Small intestine (tissue), 16 donors: ENCODE data around the gene GTSE1. TPM values are rescaled to one million over a fixed set of nuclear protein-coding genes. Genes with fewer than 3 reads are reported as not detected.

ENCODE experiments used
- DNase-seq, 2 donors: peaks; one replicate each; pipeline versions ENCODE4 v3.0.0 to v3.0.0-alpha.2; 2013
- FAIRE-seq: peaks from 2 replicates; lab custom pipeline; 2012; peaks lifted over from hg19 to GRCh38; lab: Jason Lieb, UNC
- H3K27ac ChIP-seq, 3 donors: one replicate each; pipeline ENCODE4 v1.5.1; 2013; ENCODE audit warnings: low read length in 2 of 3, mild to moderate bottlenecking in 2 of 3, control low read depth in 1 of 3, inconsistent platforms in 1 of 3, low read depth in 1 of 3, moderate library complexity in 1 of 3
- H3K27me3 ChIP-seq, 3 donors: one replicate each; pipeline ENCODE4 v1.6.1; 2013; ENCODE audit warnings: low read length in 3 of 3, inconsistent platforms in 1 of 3; ENCODE audit not compliant: control insufficient read depth in 3 of 3, insufficient read depth in 3 of 3
- H3K36me3 ChIP-seq, 3 donors: one replicate each; pipeline ENCODE4 v1.6.1; 2013; ENCODE audit warnings: low read length in 3 of 3, inconsistent platforms in 1 of 3, low read depth in 1 of 3, mild to moderate bottlenecking in 1 of 3, moderate library complexity in 1 of 3; ENCODE audit not compliant: control insufficient read depth in 3 of 3, insufficient read depth in 2 of 3
- H3K4me1 ChIP-seq, 3 donors: one replicate each; pipeline ENCODE4 v1.6.1; 2013; ENCODE audit warnings: low read length in 2 of 3, inconsistent platforms in 1 of 3, low read depth in 1 of 3, mild to moderate bottlenecking in 1 of 3, moderate library complexity in 1 of 3; ENCODE audit not compliant: control insufficient read depth in 3 of 3, insufficient read depth in 2 of 3
- H3K4me3 ChIP-seq, 3 donors: one replicate each; pipeline ENCODE4 v1.5.1; 2013; ENCODE audit warnings: low read length in 3 of 3, control low read depth in 1 of 3, inconsistent platforms in 1 of 3, low read depth in 1 of 3, mild to moderate bottlenecking in 1 of 3, moderate library complexity in 1 of 3
- H3K9me3 ChIP-seq, 2 donors: one replicate each; pipeline ENCODE4 v1.6.1; 2013; ENCODE audit warnings: low read depth in 1 of 2, low read length in 1 of 2; ENCODE audit not compliant: control insufficient read depth in 2 of 2, insufficient read depth in 1 of 2
- WGBS, 3 donors: extraction: QIAGEN DNeasy Blood & Tissue Kit; methylation state at CpG; one replicate each; pipeline ENCODE4 v1.1.7; 2013; 5-methylcytosine and 5-hydroxymethylcytosine counted together
- long read RNA-seq, 10 donors: transcript quantifications; one replicate each; lab custom pipeline, GENCODE V29; 2026
- polyA plus RNA-seq, 4 donors: library from polyadenylated mRNA; stranded (reverse) in 3 of 4; unstranded in 1 of 4; fragments of 200-250 nt in 3 of 4; fragments of 120-200 nt in 1 of 4; gene quantifications; one replicate each; pipeline versions ENCODE4 v1.2.1 to v1.2.3, GENCODE V29; 2013
- donor health status: healthy with polysubstance abuse.
- donor health status: control.
- donor health status: control.
- donor health status: Bipolar disorder and iron deficiency.
- donor health status: healthy.

The GTSE1 gene
- 10 to 100 TPM in 1 of 4 donors, 1 to 10 TPM in 2, under 1 TPM in 1; 0.27 to 13.8 (median 5.1) TPM for polyA plus RNA-seq
- long read RNA-seq, donor 1, partial matches to known transcripts, result 0 of 2 reads
- long read RNA-seq, donor 1, other reads (novel, unspliced or antisense), result 0 of 2 reads
- long read RNA-seq, donor 2, partial matches to known transcripts, result 0 of 1 reads
- long read RNA-seq, donor 2, other reads (novel, unspliced or antisense), result 0 of 1 reads
- long read RNA-seq, donor 3, partial matches to known transcripts, result 0 of 2 reads
- long read RNA-seq, donor 3, other reads (novel, unspliced or antisense), result 0 of 2 reads
- long read RNA-seq, donor 4, result 0 reads
- long read RNA-seq, donor 5, result 0 reads
- long read RNA-seq, donor 6, result 0 reads
- long read RNA-seq, donor 7, partial matches to known transcripts, result 7 of 8 reads
- long read RNA-seq, donor 7, other reads (novel, unspliced or antisense), result 0 of 8 reads
- long read RNA-seq, donor 8, result 0 reads
- long read RNA-seq, donor 9, result 0 reads
- long read RNA-seq, donor 10, partial matches to known transcripts, result 6 of 9 reads
- long read RNA-seq, donor 10, other reads (novel, unspliced or antisense), result 0 of 9 reads

- no peaks in the 10 kb centered on the region for H3K27me3 ChIP-seq
- H3K9me3 ChIP-seq, result peaks cover 0 to 4% of the 10 kb centered on the region in 2 donors
- peak within 1 kb of the TSS in 2 of 3 donors; percentile 56 to 73 for H3K4me3 ChIP-seq
- 0 to 1% (median 0%) methylated on average over 70 to 76 of the region's 76 CpGs for WGBS, 3 donors
- FAIRE-seq, result no peak
- peak; percentile 99 for DNase-seq
- peak within 1 kb of the TSS; percentile 85 to 96 (median 91) for H3K27ac ChIP-seq
- peaks cover 4 to 45% (median 11%) of the 10 kb centered on the region in 3 donors for H3K36me3 ChIP-seq
- peaks cover 3 to 18% (median 4%) of the 10 kb centered on the region in 3 donors for H3K4me1 ChIP-seq
Observed at GRCh38 chr22:46296257-46297150, at the start of gene GTSE1. Gene GTSE1 (plus strand): TSS chr22:46296870. CDS start chr22:46297401, 531 bp downstream.

GRCh38 chr22:46247443-46247975 lies 49.2 kb upstream of the GTSE1 start:
- H3K36me3 ChIP-seq, result peaks cover 0 to 44% (median 0%) of the 10 kb centered on the region in 3 donors
- peaks cover 0 to 10% (median 5%) of the 10 kb centered on the region in 3 donors for H3K4me1 ChIP-seq
- 86 to 100% (median 93%) methylated on average over 2 of the region's 2 CpGs for WGBS, 3 donors
- no peaks in the 10 kb centered on the region for H3K27me3 ChIP-seq
- H3K27ac ChIP-seq, result no peak overlapping the region
- H3K9me3 ChIP-seq, result no peaks in the 10 kb centered on the region
- no peak overlapping the region for H3K4me3 ChIP-seq
- DNase-seq (no peak), FAIRE-seq (no peak)

GRCh38 chr22:46250035-46250782 lies 46.5 kb upstream of the GTSE1 start, which contains the start of gene CDPF1:
Gene CDPF1 (minus strand): TSS chr22:46250293. CDS start chr22:46248284, 2,009 bp downstream.
- peak within 1 kb of the TSS; percentile 75 to 96 (median 86) for H3K27ac ChIP-seq
- WGBS, 3 donors, result 0 to 1% (median 0%) methylated on average over 60 to 89 of the region's 89 CpGs
- H3K36me3 ChIP-seq, result peaks cover 0 to 23% (median 0%) of the 10 kb centered on the region in 3 donors
- H3K4me1 ChIP-seq, result peaks cover 0 to 10% (median 5%) of the 10 kb centered on the region in 3 donors
- no peak for FAIRE-seq
- no peaks in the 10 kb centered on the region for H3K9me3 ChIP-seq
- H3K27me3 ChIP-seq, result no peaks in the 10 kb centered on the region
- peak; percentile 91 to 95 for DNase-seq
- H3K4me3 ChIP-seq, result peak within 1 kb of the TSS; percentile 74 to 76 (median 75)

GRCh38 chr22:46250783-46251125 lies 45.9 kb upstream of the GTSE1 start:
- Histone ChIP-seq H3K27me3 (no peaks in the 10 kb centered on the region), H3K4me3 (peak overlapping the region; percentile 74 to 76 (median 75)), H3K36me3 (peaks cover 0 to 17% (median 0%) of the 10 kb centered on the region in 3 donors), H3K9me3 (no peaks in the 10 kb centered on the region), H3K4me1 (peaks cover 0 to 8% (median 5%) of the 10 kb centered on the region in 3 donors), H3K27ac (peak overlapping the region; percentile 75 to 96 (median 84))
- FAIRE-seq (no peak), DNase-seq (peak; percentile 47 to 52)
- 0 to 15% (median 6%) methylated on average over 24 to 25 of the region's 25 CpGs for WGBS, 3 donors

GRCh38 chr22:46251266-46251665 lies 45.4 kb upstream of the GTSE1 start:
- no peaks in the 10 kb centered on the region for H3K9me3 ChIP-seq
- H3K27ac ChIP-seq, result peak overlapping the region in 2 of 3 donors; percentile 84 to 96
- H3K4me1 ChIP-seq, result peaks cover 0 to 8% (median 5%) of the 10 kb centered on the region in 3 donors
- no peaks in the 10 kb centered on the region for H3K27me3 ChIP-seq
- H3K4me3 ChIP-seq, result peak overlapping the region in 2 of 3 donors; percentile 74 to 76
- FAIRE-seq (no peak), DNase-seq (no peak)
- H3K36me3 ChIP-seq, result peaks cover 0 to 13% (median 0%) of the 10 kb centered on the region in 3 donors
- WGBS, 3 donors, result 64 to 70% (median 68%) methylated on average over 7 of the region's 7 CpGs

GRCh38 chr22:46251816-46252380 lies 44.8 kb upstream of the GTSE1 start:
- no peak for FAIRE-seq
- H3K4me1 ChIP-seq, result peaks cover 0 to 8% (median 5%) of the 10 kb centered on the region in 3 donors
- WGBS, 3 donors, result 86 to 87% (median 87%) methylated on average over 9 of the region's 9 CpGs
- H3K36me3 ChIP-seq, result peaks cover 0 to 8% (median 0%) of the 10 kb centered on the region in 3 donors
- no peaks in the 10 kb centered on the region for H3K9me3 ChIP-seq
- H3K4me3 ChIP-seq, result no peak overlapping the region
- DNase-seq, result no peak
- no peaks in the 10 kb centered on the region for H3K27me3 ChIP-seq
- H3K27ac ChIP-seq, result no peak overlapping the region

- H3K4me3 ChIP-seq, result no peak overlapping the region
- FAIRE-seq, result no peak
- no peak overlapping the region for H3K27ac ChIP-seq
- no peak for DNase-seq
- H3K27me3 ChIP-seq, result peaks cover 0 to 5% (median 0%) of the 10 kb centered on the region in 3 donors
- H3K36me3 ChIP-seq, result no peaks in the 10 kb centered on the region
- no peaks in the 10 kb centered on the region for H3K4me1 ChIP-seq
- 69 to 87% (median 78%) methylated on average over 8 of the region's 8 CpGs for WGBS, 3 donors
- H3K9me3 ChIP-seq, result no peaks in the 10 kb centered on the region
Observed at GRCh38 chr22:46256358-46256958, 40.2 kb upstream of the GTSE1 start.
